PC-3 (cell line): ENCODE data around the gene ITGB3. TPM values are rescaled to one million over a fixed set of nuclear protein-coding genes. Genes with fewer than 3 reads are reported as not detected.
"Not testable (repeated sequence)": the region's sequence is repeated elsewhere in the genome, so short reads cannot be mapped to it uniquely, and the experiment has no call there.

ENCODE experiments used
- ATAC-seq: fragments of 200-7000 bp; cut with Tn5 transposase; 2 replicates; pipeline ENCODE4 v1.9.1; 2020; ENCODE audit warnings: mild to moderate bottlenecking, moderate library complexity
- BruUV-seq: library from RNA; stranded (reverse); fragments of 400-500 nt; replicated peaks from 2 replicates; lab custom pipeline; 2021; lab: Mats Ljungman, UMichigan
- CTCF ChIA-PET: fragments of 300-600 bp; sonication (Branson Sonifier 250); formaldehyde crosslinking; loops from one replicate; lab custom pipeline; 2022; ENCODE audit warnings: antibody characterized with exemption; lab: Charles Lee
- POLR2A ChIA-PET: fragments of 300-600 bp; sonication (Branson Sonifier 250); formaldehyde crosslinking; loops from one replicate; lab custom pipeline; 2022; ENCODE audit warnings: antibody characterized with exemption; ENCODE audit not compliant: unreplicated experiment; lab: Charles Lee
- DNase-seq: peaks from one replicate; pipeline ENCODE4 v3.0.0-alpha.2; 2015
- H2AFZ ChIP-seq: fragments of 300-600 bp; sonication (generic); 2 replicates; pipeline ENCODE4 v1.6.0; 2016; ENCODE audit warnings: antibody characterized with exemption, low read length
- H3F3A ChIP-seq: fragments of 300-600 bp; sonication (generic); one replicate; pipeline ENCODE4 v1.6.0; 2017; ENCODE audit warnings: antibody characterized with exemption, low read length, control low read depth, mild to moderate bottlenecking; ENCODE audit not compliant: unreplicated experiment
- H3K27ac ChIP-seq: fragments of 300-600 bp; sonication (generic); 2 replicates; pipeline ENCODE4 v1.5.1; 2016; ENCODE audit warnings: mild to moderate bottlenecking, low read length
- H3K27me3 ChIP-seq: fragments of 300-600 bp; sonication (generic); 2 replicates; pipeline ENCODE4 v1.6.1; 2016; ENCODE audit warnings: low read length, mixed read lengths
- H3K36me3 ChIP-seq: fragments of 300-600 bp; sonication (generic); 2 replicates; pipeline ENCODE4 v1.6.1; 2016; ENCODE audit warnings: low read depth, mixed run types, low read length, mixed read lengths
- H3K4me1 ChIP-seq: fragments of 300-600 bp; sonication (generic); 2 replicates; pipeline ENCODE4 v1.5.1; 2016; ENCODE audit warnings: low read length; ENCODE audit not compliant: insufficient read depth
- H3K4me2 ChIP-seq: fragments of 300-600 bp; sonication (generic); 2 replicates; pipeline ENCODE4 v1.6.0; 2016; ENCODE audit warnings: low read length
- H3K4me3 ChIP-seq: fragments of 300-600 bp; sonication (generic); 2 replicates; pipeline ENCODE4 v1.5.1; 2016; ENCODE audit warnings: mild to moderate bottlenecking, low read length, mixed read lengths
- H3K79me2 ChIP-seq: fragments of 300-600 bp; sonication (generic); 2 replicates; pipeline ENCODE4 v1.6.1; 2017; ENCODE audit warnings: low read length, mixed read lengths
- H3K9ac ChIP-seq: fragments of 300-600 bp; sonication (generic); 2 replicates; pipeline ENCODE4 v1.6.0; 2016; ENCODE audit warnings: mild to moderate bottlenecking, low read length
- H3K9me2 ChIP-seq: fragments of 300-600 bp; sonication (generic); replicated peaks from 2 replicates; pipeline ENCODE4 v1.6.1; 2016; ENCODE audit warnings: mixed run types, low read length, mixed read lengths
- H3K9me3 ChIP-seq: fragments of 300-600 bp; sonication (generic); 2 replicates; pipeline ENCODE4 v1.6.1; 2016; ENCODE audit warnings: low read length, mixed read lengths
- H4K20me1 ChIP-seq: fragments of 300-600 bp; sonication (generic); 2 replicates; pipeline ENCODE4 v1.6.1; 2016; ENCODE audit warnings: low read length, mixed read lengths
- CTCF ChIP-seq: fragments of 300-600 bp; sonication (generic); conservative IDR thresholded peaks from 2 replicates; pipeline ENCODE4 v1.5.1; 2017; ENCODE audit warnings: antibody characterized with exemption, low read depth, mild to moderate bottlenecking, low read length
- EZH2 ChIP-seq: fragments of 300-600 bp; sonication (generic); IDR thresholded peaks from one replicate; pipeline ENCODE4 v1.6.1; 2017; ENCODE audit warnings: antibody characterized with exemption, mild to moderate bottlenecking, low read length; ENCODE audit not compliant: unreplicated experiment
- EZH2phosphoT487 ChIP-seq: fragments of 300-600 bp; sonication (generic); IDR thresholded peaks from 2 replicates; pipeline ENCODE4 v1.6.1; 2018; ENCODE audit warnings: mild to moderate bottlenecking, antibody characterized with exemption, low read length, borderline replicate concordance
- intact Hi-C: fragments of 100-400 bp; cut with micrococcal nuclease; formaldehyde crosslinking; loops from 2 replicates; pipeline ENCODE4 v1.9.0; 2023
- total RNA-seq: library from RNA; depleted of rRNA; stranded (reverse); fragments of >200 nt; gene quantifications from 2 replicates; pipeline ENCODE4 v1.2.3, GENCODE V29; 2014

Gene ITGB3
- total RNA-seq, 1 experiment from 2014 or later, result 0.36 TPM

GRCh38 chr17:47265983-47266541, 12.4 kb downstream of the ITGB3 start:
- ChIA-PET POLR2A (no interaction called here), CTCF (no interaction called here)
- no TSS peak for BruUV-seq
- no peak overlapping the region for H2AFZ ChIP-seq
- no peaks in the 10 kb centered on the region for H3K9me3 ChIP-seq
- no peaks in the 10 kb centered on the region for H3F3A ChIP-seq
- H3K9ac ChIP-seq, result no peak overlapping the region
- ATAC-seq, result peak; percentile 84
- intact Hi-C loops, result no loop called here
- H3K4me3 ChIP-seq, result no peak overlapping the region
- H3K9me2 ChIP-seq, result no peaks in the 10 kb centered on the region
- H3K27ac ChIP-seq, result peak overlapping the region; percentile 65
- no peaks in the 10 kb centered on the region for H3K36me3 ChIP-seq
- H3K4me2 ChIP-seq, result 0 out of 2 replicates have a peak overlapping the region, but pooled peaks have one; percentile 0
- no peaks in the 10 kb centered on the region for H3K79me2 ChIP-seq
- no peaks in the 10 kb centered on the region for H4K20me1 ChIP-seq
- TF ChIP-seq EZH2phosphoT487, result no peak
- no peak for TF ChIP-seq EZH2
- TF ChIP-seq CTCF, result no peak
- H3K4me1 ChIP-seq, result peaks cover 32% of the 10 kb centered on the region
- peak; percentile 88 for DNase-seq
- no peaks in the 10 kb centered on the region for H3K27me3 ChIP-seq

GRCh38 chr17:47266782-47267181, 13.2 kb downstream of the ITGB3 start:
- peak overlapping the region; percentile 28 for H3K4me2 ChIP-seq
- intact Hi-C loops, result no loop called here
- H4K20me1 ChIP-seq, result no peaks in the 10 kb centered on the region
- BruUV-seq, result no TSS peak
- H3K79me2 ChIP-seq, result no peaks in the 10 kb centered on the region
- ChIA-PET POLR2A (interaction anchor here (0.6 kb wide), 1 partner anchor 27 kb away, joined by 3 read pairs; no protein-coding TSS in a partner anchor), CTCF (no interaction called here)
- H2AFZ ChIP-seq, result no peak overlapping the region
- no peaks in the 10 kb centered on the region for H3K9me2 ChIP-seq
- ATAC-seq (no peak), DNase-seq (no peak)
- H3F3A ChIP-seq, result no peaks in the 10 kb centered on the region
- TF ChIP-seq EZH2 (no peak), EZH2phosphoT487 (no peak), CTCF (no peak)
- H3K4me3 ChIP-seq, result no peak overlapping the region
- H3K4me1 ChIP-seq, result peaks cover 32% of the 10 kb centered on the region
- no peaks in the 10 kb centered on the region for H3K9me3 ChIP-seq
- H3K27me3 ChIP-seq, result no peaks in the 10 kb centered on the region
- H3K27ac ChIP-seq, result peak overlapping the region; percentile 65
- peak overlapping the region; percentile 22 for H3K9ac ChIP-seq
- H3K36me3 ChIP-seq, result no peaks in the 10 kb centered on the region

- Histone ChIP-seq H2AFZ (no peak overlapping the region), H3K4me1 (peaks cover 32% of the 10 kb centered on the region), H4K20me1 (no peaks in the 10 kb centered on the region), H3K9me3 (no peaks in the 10 kb centered on the region), H3K4me3 (no peak overlapping the region), H3K9ac (no peak overlapping the region; the same call in 1 of the 2 replicates), H3K36me3 (no peaks in the 10 kb centered on the region), H3K27me3 (no peaks in the 10 kb centered on the region), H3K4me2 (peak overlapping the region; percentile 28), H3F3A (no peaks in the 10 kb centered on the region), H3K79me2 (no peaks in the 10 kb centered on the region), H3K27ac (peak overlapping the region; percentile 65), H3K9me2 (no peaks in the 10 kb centered on the region)
- ChIA-PET POLR2A (interaction anchor here (0.6 kb wide), 1 partner anchor 27 kb away, joined by 3 read pairs; no protein-coding TSS in a partner anchor), CTCF (no interaction called here)
- BruUV-seq, result no TSS peak
- intact Hi-C loops, result no loop called here
- ATAC-seq (peak; percentile 82), DNase-seq (peak; percentile 95)
- TF ChIP-seq EZH2phosphoT487 (no peak), EZH2 (no peak), CTCF (no peak)
Observed at GRCh38 chr17:47267354-47267828, 13.8 kb downstream of the ITGB3 start.

- H3K9me2 ChIP-seq, ATAC-seq, H3K27ac ChIP-seq, BruUV-seq, H3K27me3 ChIP-seq, H2AFZ ChIP-seq, POLR2A ChIA-PET, H3K4me2 ChIP-seq, H3K79me2 ChIP-seq, H3K9me3 ChIP-seq, DNase-seq, CTCF ChIA-PET, H3K4me3 ChIP-seq, intact Hi-C loops, H3K36me3 ChIP-seq, H3F3A ChIP-seq, H3K9ac ChIP-seq, H4K20me1 ChIP-seq: not testable (repeated sequence)
- peaks cover 32% of the 10 kb centered on the region for H3K4me1 ChIP-seq
Observed at GRCh38 chr17:47268964-47269363, 15.3 kb downstream of the ITGB3 start.
